ENCODE results near the gene PACRG.

Gene PACRG

DNA sequence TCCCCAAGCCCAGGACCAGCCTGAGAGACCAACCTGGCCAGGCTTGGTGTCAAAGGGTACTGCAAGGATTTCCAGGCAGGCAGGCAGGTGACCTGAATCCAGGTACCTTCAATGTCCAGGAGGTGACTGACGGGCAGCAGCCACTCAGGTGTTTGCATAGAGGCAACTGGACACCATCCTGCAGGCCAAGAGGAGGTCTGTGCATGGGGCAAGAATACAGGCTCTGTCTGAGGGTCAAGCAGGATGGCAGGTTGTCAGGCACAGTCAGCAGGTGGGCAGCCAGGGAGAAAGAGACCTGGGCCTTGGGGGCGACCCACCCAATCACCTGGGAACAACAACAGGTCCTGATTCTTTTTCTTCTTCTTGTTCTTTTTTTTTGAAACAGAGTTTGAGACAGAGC, 527.5 kb downstream of the PACRG start:
- no peak for DNase-seq

DNA sequence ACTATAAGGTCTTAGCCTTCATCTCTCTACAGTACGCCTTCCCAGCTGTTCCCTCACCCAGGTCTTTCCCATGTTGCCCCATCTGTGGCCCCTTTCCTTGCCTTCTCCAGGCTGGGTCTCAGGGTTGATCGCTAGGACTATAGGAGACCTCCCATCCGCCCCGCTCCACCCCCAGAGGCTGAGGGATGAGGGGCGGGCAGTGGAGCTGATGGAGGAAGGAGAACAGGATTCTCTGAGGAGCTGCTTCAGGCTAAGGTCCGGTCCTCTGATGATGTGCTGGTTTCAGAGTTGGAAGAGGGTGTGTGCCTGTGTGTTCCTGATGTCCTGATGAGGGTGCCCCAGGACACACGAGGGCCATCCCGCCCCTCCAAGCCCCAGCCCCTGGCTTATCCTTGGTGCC, 531.9 kb downstream of the PACRG start:
- DNase-seq: no peak

DNA sequence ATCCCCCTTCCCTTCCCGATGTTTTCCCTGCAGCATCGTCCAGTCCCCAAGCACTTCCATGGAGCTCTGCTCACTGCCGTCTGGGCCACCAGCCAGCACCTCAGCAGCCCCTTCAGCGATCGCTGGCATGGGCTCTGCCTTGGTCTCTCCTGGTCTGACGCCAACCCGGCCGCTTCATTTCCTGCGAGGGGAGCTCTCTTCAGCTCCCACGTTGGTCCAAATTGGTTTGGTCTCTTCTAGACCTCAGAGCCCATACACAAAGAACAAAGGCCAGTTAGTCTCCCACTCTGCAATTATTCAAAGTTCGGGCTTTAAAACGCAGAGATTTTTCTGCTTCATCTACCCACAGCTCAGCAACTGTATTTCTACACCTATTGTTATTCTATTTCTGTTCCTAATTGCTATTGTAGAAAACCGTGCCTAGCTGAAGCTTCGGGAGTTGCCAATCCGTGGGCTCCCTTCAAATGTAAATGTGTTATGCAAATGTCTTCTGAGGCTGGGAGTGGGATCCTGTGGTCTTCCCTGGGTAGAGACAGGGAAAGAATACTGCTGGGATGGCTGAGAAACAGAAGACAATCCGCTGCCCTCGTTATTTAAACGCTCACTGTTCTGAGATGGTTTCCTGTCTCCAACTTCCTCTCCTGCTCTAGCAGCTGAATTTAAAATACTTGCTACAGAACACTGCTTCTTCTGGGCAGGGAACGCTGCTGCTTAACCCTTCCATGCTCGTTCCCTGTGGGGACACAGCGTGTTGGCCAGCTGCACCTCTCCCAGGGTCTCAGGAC, 532.5 kb downstream of the PACRG start:
- DNase-seq: no peak

DNA sequence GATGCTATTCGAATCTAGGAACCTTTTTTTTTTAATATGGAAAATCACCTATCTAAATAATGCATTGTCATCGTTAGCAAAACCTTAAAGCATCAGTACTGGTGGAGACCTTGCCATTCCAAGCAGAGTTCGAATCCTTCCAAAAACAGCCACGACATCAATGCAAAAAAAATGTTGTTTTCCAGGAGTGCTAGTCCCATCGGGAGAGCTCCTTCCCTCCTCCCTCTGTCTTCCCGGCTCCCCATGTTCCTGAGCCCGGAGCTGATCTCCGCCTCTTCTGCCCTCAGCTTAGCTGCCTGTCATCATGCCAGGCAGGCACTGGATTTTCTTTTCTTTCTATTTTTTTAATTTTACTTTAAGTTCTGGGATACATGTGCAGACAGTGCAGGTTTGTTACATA, 533.1 kb downstream of the PACRG start:
- DNase-seq: no peak

DNA sequence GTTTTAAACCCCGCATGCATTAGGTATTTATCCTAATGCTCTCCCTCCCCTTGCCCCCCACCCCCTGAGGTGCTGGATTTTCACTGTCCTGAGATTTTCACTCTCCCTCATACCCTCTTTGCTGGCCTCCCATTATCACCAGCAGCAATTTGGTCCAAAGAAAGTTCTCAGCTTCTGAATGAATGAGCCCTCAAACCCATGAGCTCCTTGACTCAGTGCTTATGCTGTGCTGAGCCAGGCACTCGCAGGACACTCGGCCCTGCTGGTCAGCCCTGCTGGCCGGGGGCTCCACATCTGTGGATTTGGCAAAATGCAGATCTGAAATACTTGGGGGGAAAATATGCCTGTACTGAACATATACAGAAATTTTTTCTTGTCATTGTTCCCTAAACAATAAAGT, 533.6 kb downstream of the PACRG start:
- no peak for DNase-seq

DNA sequence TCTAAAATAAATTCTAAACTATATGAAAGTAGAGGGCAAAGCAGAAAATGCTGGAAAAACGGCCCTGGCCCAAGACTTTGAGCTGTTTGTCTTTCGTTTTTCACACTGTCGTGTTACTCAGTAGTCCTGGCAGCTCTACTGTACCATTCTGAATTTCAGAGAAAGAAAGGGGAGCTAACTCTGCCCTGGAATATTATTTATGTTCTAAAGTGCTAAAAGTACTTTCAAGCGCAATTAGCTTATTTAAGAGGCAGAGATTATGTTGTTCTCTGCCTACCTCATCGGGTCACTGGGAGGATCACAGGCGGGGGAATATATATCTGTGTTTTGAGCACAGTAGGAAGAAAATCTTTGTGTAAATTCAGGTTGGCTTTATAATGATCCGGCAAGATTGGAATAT, 534.3 kb downstream of the PACRG start:
- no peak for DNase-seq

DNA sequence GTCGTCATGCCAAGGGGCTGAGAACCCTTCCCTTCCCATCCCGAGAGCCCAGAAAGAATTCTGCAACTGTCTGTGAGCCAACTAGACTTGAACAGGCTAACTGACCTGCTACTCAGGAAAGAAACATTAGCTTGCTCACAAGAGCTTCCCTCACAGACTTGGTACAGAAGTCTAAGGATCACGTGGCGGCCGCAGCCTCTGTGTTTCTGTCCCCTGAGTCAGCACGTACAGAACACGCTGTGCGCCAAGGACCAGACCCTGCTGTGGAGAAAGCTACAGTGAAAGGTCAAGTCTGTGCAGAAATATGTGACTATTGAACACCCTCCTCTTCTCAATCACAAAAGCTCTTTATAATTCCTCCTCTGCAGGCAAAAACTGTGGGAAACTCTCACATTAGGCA, 535.4 kb downstream of the PACRG start:
- DNase-seq: no peak

DNA sequence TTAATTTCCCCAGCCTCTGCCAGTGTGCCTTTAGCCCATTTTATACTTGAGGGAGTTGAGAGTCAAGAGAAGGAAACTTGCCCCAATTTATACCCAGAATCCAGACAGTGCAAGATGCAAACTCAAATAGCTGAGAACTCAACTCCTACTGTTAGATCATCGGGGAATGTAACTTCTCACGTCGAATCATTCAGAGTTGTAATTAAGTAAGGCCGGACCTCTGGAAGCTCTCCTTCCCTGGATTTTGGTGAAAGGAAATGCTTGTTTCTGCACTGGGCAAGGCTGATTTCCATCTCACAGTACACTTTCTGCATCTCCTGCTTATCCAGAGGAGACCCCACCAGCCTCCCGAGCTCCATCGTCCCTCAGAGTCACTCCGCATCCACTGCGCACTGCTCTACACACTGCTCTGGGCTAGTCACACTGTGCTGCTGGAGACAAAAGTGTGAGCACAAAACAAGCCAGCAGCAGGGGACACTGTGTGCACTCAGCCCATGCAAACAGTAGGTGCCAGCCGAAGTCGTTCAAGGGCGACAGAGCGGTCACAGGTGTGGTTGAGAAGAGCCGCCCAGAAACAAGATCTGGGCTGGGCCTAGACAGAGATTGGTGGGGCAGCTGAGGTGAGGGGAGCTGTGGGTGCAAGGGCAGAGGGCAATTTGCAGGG, 536.4 kb downstream of the PACRG start:
- DNase-seq: no peak

DNA sequence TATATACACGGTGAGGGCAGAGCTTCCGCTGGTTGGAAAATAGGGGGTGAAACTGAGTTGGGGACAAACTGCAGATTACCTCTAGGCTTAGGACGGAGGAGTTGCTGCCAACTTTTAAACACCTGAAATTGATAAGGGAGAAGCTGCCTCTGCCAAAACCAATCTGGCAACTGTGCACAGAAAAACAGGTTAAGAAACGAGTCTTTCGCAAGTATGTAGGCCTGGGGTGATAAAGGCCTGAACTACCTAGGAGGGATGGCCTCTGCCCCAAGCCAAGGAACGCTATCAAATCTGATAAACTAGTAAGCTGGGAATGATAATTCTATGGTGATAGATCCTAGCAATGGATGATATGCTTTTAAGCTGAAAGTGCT, 536.9 kb downstream of the PACRG start:
- no peak for DNase-seq

DNA sequence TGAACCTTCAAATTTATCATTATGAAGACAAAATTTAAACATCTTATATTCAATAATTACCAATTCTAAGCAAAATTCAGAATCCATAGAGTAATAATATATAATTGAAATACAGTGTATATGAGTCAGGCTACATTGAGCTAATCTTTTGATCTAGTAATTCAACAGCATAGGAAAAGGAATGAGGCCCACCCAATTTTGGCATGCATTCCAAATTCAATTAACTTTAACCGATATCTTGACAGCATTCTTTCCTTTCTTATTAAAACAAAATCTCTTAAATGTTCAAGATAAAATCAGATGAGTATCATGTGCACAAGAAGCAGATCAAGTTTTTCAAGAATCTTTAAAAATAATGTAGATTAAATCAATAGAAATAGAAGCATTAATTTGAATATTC, 553.9 kb downstream of the PACRG start:
- no peak for DNase-seq

DNA sequence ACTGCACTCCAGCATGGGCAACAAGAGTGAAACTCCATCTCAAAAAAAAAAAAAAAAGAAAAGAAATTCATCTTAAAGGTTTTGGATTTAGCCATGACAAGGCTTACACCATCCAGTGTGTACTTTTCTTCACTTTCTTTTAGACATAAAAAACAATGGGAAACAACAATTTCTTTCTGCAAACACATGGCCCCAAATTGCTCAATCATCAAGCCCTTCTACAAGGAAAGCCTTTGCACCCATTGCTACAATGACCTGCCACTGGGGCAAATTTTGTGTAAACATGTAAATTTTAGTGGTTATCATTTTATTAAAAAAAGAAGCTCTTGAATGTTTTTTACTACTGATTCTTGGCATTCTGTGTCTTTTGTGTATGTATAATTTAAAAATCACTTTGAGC, 554.9 kb downstream of the PACRG start:
- DNase-seq: no peak

DNA sequence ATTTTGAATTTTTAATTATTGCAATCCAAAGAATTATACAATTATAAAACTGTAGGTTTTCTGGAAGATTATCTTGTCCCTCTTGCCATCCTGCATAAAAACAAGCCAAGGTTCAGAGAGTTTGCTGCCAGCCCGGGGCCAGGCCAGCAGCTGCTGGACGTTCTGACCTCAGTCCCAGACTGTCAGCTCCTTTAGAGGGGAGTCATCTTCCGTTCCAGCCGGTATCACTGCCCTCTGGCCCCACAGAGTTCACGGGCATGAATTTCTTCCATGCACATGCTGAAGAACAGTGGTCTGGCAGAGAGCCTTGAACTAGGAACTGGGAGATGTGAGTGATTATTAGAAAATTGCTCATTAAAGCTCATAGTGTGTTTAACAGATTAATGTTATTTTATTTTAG, 556.4 kb downstream of the PACRG start:
- no peak for DNase-seq

DNA sequence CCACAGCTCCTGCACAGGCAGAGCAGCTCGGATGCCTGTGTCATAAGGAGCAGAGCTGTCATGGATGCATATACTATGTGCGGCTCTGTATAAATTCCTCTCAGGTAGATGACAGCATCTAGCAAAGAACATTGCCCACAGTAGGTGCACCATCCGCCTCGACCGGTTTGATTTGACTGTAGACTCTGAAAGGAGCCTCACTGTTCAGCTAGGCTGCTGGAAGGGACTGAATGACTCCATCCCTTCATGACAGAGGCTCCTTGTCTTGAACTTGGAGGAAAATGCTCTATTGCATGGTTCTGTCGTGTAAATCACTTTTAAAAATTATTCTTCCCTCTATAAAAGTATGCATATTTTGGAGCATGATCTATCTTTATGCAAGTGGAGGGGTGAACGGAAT, 557.9 kb downstream of the PACRG start:
- DNase-seq: no peak

DNA sequence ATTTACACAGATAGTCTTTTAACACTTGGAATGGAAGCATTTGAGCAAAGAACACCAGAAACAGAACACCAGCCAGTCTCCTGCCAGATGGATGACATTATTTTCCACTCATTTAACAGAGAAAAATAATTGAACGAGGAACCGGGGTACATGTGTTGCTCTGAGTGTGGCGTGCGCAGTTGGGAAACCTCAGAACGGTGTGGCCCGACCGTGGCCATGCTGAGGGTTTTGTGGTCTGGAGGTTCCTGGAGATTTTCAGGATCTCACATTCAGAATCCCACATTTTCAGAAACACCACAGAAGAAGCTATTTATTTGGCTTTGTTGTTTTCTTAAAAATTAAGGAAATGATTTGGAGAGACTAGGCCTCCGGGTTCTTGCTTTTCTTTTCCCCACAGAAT, 559.9 kb downstream of the PACRG start:
- DNase-seq: no peak

DNA sequence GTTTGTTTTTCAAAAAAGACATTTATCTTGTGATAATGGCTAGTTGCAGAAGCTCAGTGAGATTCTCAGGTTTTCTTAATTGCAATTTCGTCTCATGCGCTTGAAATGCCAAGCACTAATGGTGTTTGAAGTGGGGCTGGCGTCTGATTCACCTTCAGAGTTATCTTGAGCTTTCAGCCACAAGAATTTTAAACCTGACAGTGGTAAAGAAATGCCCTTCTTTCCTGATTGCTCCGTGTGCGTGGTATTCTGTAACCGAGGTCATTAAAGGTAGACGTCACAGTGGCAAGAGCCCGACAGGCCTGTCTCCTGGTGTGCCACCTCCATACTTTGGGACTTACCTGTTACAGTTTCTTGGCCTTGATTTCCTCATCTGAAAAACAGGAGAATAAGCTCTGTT, 560.3 kb downstream of the PACRG start:
- no peak for DNase-seq

DNA sequence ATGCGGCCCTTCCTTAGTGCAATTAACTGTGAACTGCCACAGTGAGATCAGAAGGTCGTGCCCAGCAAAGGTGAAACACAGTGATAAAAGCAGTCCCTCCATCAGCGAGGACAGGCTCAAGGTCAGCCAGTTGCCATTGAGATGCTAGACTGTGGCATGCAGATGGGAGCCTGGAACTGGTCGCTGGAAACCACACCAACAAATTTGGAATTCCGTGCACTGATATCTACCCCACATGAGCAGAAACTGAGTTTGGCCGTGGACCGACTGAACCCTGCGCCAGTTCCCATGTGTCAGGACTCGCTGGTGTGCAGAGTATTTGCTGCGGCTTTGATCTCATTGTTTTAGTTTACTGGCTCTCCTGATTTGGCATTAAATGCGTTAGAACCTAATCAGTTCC, 561.1 kb downstream of the PACRG start:
- no peak for DNase-seq

DNA sequence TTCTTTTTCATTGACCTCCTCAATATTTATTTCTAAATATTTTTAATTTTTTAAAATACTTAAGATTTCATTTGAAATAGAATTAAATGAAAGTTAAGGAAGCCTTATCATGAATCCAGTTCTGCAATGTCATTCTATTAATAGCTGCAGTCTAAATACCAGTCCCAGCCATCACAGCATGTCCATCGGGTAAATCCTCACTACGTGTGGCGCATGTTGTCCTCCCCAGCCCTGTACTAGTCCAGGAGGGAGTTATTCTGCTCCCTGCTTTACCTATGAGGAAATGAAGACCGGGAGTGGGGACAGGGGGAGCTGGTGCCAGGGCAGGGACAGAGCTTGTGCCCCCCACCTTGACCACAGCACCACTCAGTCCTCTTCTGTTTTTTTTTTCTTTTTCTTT, 561.7 kb downstream of the PACRG start:
- DNase-seq: no peak

DNA sequence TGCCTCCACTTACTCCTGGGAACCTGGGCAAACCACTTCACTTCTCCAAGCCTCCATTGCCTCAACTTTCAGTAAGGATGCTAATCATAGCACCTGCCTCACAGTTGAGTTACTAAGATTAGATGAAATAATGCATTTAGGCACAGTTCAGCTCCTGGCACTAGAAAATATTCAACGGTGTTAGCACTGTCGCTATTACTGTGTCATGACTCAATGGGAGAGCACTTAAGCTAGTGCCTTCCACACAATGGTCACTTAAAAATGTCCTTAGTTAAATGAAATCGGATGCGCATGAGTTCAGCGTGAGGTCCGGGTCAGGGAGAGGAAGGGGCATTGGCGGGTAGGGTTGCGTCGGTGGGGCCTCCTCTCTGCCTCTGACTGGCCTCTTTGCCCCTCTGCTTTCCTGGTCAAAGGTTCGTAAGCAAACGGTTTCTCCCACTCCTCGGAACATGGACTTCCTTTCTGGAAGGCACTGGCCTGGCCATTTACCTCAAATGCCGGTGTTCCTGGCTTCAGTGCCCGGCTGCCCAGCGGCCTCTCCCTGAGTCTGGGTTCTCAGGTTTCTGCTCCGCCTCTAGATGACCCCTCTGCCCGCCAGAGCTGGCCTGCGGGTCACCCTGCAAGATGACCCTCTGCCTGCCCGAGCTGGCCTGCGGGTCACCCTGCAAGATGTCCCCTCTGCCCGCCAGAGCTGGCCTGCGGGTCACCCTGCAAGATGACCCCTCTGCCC, 562.9 kb downstream of the PACRG start:
- no peak for DNase-seq

DNA sequence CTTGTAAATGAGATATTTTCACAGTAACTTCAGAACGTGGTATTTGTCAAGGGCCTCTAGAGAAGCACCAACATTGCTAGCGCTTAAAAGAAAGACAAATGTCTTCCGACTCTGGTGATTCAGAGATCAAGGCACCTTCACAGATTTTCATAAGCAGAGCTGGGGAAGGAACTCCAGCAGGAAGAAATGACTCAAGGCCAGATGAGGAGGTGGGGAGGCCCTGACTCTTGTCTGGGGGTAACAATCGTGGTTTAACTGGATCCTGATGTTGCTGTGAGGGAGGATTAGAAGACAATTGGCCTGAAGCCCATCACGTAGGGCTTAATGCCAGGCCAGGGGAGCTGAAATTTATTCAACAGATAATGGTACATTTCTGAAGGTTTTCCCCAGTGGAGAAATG, 563.8 kb downstream of the PACRG start:
- DNase-seq: no peak

DNA sequence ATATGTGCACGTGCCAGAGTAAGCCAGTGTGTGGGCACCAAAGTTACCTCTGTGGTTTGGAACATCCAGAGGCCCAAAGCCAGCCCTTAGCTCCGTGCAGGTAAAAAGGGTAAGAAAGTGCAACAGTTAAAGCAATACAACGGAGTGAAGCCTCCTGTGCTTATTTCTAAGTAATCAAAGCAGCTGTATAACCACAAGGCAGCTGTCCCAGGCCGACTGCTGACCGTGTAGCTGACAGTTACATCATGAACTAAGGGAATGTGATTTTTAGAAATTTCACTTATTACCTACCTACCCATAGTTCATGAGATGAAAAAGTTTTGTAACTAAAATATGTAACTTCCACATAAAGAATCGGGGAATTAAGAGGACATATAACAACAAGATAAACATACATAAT, 565.5 kb downstream of the PACRG start:
- DNase-seq: no peak

DNA sequence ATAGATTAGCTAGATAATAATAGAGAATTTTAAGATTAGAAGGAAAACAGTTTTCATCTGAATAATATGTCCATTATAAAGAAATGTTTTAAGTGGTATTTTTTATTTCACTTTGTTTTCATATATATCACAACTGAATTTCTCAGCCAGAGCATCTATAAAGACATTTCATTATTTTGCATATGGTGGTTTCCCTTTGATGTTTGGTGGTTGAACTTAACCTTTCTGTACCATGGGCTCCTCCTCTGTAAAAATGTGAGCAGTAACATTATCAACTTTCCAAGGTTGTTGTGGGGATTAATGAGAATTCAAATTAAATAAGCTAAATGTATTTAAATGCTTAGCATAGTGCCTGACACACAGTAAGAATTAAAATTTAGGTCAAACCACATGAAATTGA, 567.0 kb downstream of the PACRG start:
- no peak for DNase-seq

DNA sequence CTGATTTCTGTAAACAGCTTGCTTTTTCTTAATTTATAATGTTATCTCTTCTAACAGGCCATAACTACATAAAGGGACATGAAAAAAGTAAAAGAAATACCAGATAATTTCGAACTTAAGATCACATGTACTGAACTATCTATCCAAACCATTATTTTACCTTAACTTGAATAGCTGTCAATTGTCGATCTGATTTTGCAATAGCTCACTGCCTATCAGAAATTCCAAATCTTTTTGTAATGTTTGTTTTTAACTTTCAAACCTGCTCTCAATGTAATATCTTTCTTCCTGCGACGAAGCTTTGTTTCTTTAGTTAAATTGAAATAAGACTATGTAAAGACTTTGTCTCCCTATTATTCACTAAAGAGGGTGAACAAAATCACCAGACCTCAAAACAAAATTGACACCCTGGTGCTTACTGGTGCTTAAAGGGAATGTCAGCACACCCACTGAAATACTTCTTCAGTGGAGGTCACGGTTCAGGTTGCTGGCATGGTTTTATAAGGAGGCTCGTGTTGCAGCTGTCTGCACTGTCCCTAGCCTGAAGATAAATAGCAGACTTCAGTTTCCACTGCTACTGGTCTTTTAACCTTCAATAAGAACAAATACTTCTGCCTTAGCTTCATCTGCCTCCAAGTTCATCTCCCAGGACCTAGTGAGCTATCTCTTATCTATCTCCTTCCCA, 569.2 kb downstream of the PACRG start:
- DNase-seq: no peak

DNA sequence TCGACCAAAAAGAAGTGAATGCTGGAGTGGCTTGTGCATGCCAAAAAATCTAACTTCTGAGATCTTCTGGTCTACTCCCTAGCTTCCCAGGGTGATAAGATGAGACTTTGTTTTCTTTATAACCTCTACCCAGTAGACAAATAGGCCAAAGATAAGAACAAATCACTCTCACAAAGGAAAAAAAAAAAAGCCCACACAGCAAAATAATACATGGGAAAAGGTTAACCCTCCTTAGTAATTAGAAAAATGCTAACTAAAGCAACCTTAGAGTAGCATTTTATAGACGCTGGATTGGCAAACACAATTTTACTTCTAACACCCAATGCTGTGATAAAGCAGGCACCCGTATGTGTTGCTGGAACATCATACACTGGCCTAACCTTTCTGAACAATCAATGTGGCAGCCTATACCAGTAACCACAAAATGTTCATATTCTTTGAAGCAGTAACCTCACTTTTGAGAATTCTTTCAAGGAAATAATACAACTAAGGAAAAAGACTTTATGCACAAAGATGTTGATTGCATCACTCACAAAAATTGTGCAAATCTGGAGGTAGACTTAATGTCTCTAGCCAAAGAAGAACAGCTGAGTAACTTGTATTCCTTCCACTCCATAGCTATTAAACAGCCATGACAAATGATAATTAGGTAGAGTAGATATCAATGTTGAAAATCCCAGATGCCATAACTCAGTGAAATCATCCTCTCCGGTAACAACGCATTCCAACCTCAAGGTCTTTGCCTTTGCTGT, 570.5 kb downstream of the PACRG start:
- no peak for DNase-seq

Measured in NCI-H1048 (cell line).